Keratinocyte (primary cell): ENCODE data around the gene CCDC186. TPM values are rescaled to one million over a fixed set of nuclear protein-coding genes. Genes with fewer than 3 reads are reported as not detected.

ENCODE experiments used
- DNase-seq: peaks from one replicate; pipeline ENCODE4 v3.0.0-alpha.2; 2011; ENCODE audit warnings: low read depth, missing footprints, low spot score
- FAIRE-seq: peaks from 2 replicates; lab custom pipeline; 2011; peaks lifted over from hg19 to GRCh38; lab: Jason Lieb, UNC
- H2AFZ ChIP-seq: 2 replicates; pipeline ENCODE4 v1.6.0; 2012; ENCODE audit warnings: low read length, control low read depth, inconsistent platforms; ENCODE audit not compliant: control insufficient read depth
- H3K27ac ChIP-seq: 2 replicates; pipeline ENCODE4 v1.5.1; 2011; ENCODE audit warnings: low read length; ENCODE audit not compliant: control insufficient read depth, insufficient read depth
- H3K27me3 ChIP-seq: 3 replicates; pipeline ENCODE4 v1.6.0; 2011; ENCODE audit warnings: low read length; ENCODE audit not compliant: control insufficient read depth, insufficient read depth; ENCODE audit errors: extremely low read depth
- H3K36me3 ChIP-seq, 2 experiments: 2 replicates in 1 of 2; 3 replicates in 1 of 2; pipeline ENCODE4 v1.5.1; 2011; ENCODE audit warnings: low read length in 2 of 2, mild to moderate bottlenecking in 1 of 2; ENCODE audit not compliant: control insufficient read depth in 2 of 2, insufficient read depth in 2 of 2; ENCODE audit errors: extremely low read depth in 1 of 2
- H3K4me1 ChIP-seq: 3 replicates; pipeline ENCODE4 v1.5.1; 2011; ENCODE audit warnings: low read length; ENCODE audit not compliant: control insufficient read depth, insufficient read depth; ENCODE audit errors: extremely low read depth
- H3K4me2 ChIP-seq: 3 replicates; pipeline ENCODE4 v1.6.0; 2011; ENCODE audit warnings: low read depth, low read length; ENCODE audit not compliant: control insufficient read depth, insufficient read depth; ENCODE audit errors: extremely low read depth
- H3K4me3 ChIP-seq, 3 experiments: fragments of 200-600 bp in 1 of 3; sonication (generic) in 1 of 3; 2 replicates in 2 of 3; 3 replicates in 1 of 3; pipeline ENCODE4 v1.5.1; 2011 to 2016; ENCODE audit warnings: low read length in 3 of 3, mild to moderate bottlenecking in 3 of 3, control low read depth in 2 of 3, inconsistent platforms in 1 of 3, low read depth in 1 of 3, mixed read lengths in 1 of 3, mixed run types in 1 of 3, moderate library complexity in 1 of 3; ENCODE audit not compliant: control insufficient read depth in 2 of 3, insufficient read depth in 2 of 3; ENCODE audit errors: extremely low read depth in 1 of 3
- H3K79me2 ChIP-seq: 2 replicates; pipeline ENCODE4 v1.6.0; 2012; ENCODE audit warnings: low read length; ENCODE audit not compliant: control insufficient read depth, insufficient read depth
- H3K9ac ChIP-seq: 3 replicates; pipeline ENCODE4 v1.6.0; 2011; ENCODE audit warnings: low read length; ENCODE audit not compliant: control insufficient read depth, insufficient read depth; ENCODE audit errors: extremely low read depth
- H3K9me1 ChIP-seq: 3 replicates; pipeline ENCODE4 v1.6.0; 2011; ENCODE audit warnings: low read length; ENCODE audit not compliant: control insufficient read depth, insufficient read depth; ENCODE audit errors: extremely low read depth
- H3K9me3 ChIP-seq: 2 replicates; pipeline ENCODE4 v1.5.1; 2012; ENCODE audit warnings: low read depth, low read length; ENCODE audit not compliant: control insufficient read depth
- H4K20me1 ChIP-seq: 3 replicates; pipeline ENCODE4 v1.6.0; 2011; ENCODE audit warnings: low read length; ENCODE audit not compliant: control insufficient read depth, insufficient read depth; ENCODE audit errors: extremely low read depth
- EZH2 ChIP-seq: IDR thresholded peaks from one replicate; pipeline ENCODE4 v1.6.1; 2012; ENCODE audit warnings: inconsistent platforms, mild to moderate bottlenecking, low read length, moderate library complexity
- dilution Hi-C: fragments of 300-500 bp; cut with MboI; formaldehyde crosslinking; loops from one replicate; pipeline ENCODE4 v1.7.0; 2020; ENCODE audit warnings: low sequenced_read_pairs; ENCODE audit not compliant: extremely low pct_ligation_motif_present
- polyA plus RNA-seq, 5 experiments: library from polyadenylated mRNA; depleted of rRNA in 3 of 5; stranded (reverse) in 3 of 5; stranded (forward) in 1 of 5; unstranded in 1 of 5; fragments of >200 nt; gene quantifications; 1 replicate in 1 of 5; 2 replicates in 3 of 5; 3 replicates in 1 of 5; pipeline versions ENCODE4 v1.2.1 to v1.2.3, GENCODE V29; 2011 to 2012; ENCODE audit warnings: missing spikeins in 2 of 5, low read depth in 1 of 5, low replicate concordance in 1 of 5
- TF ChIP-seq, protein P1 (sequence below), 3 experiments: IDR thresholded peaks in 1 of 3; conservative IDR thresholded peaks in 1 of 3; optimal IDR thresholded peaks in 1 of 3; 2 replicates in 2 of 3; 3 replicates in 1 of 3; pipeline versions ENCODE3 to v1.5.1; 2011; ENCODE audit warnings: low read length in 3 of 3, mild to moderate bottlenecking in 3 of 3, moderate library complexity in 2 of 3, control low read depth in 1 of 3, inconsistent platforms in 1 of 3; ENCODE audit not compliant: insufficient read depth in 2 of 3; ENCODE audit errors: extremely low read depth in 1 of 3

The CCDC186 gene
- polyA plus RNA-seq, 1 donor (not counting 4 experiments of a cell fraction or from before 2014, with no cell fraction given): 13.0 TPM

DNA sequence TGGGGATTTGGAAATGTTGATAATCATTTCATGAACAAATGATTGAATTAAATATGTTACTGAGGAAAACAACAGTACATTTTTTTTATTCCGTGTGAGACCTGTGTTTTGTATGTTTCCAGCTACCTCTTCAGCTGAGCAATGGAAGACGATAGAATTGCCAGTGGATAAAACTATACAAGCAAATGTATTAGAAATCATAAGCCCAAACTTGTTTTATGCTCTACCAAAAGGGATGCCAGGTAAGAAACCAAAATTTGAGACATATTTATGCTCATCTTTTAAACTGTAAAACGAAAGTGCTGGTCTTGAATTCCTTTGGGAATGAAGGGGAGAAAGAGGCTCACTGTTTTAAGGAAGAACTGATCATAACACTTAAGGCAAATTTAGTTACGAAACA lies 47.2 kb upstream of the CCDC186 start:
- FAIRE-seq: no peak
- dilution Hi-C loops: no loop called here
- H3K4me3 ChIP-seq: no peak overlapping the region

DNA sequence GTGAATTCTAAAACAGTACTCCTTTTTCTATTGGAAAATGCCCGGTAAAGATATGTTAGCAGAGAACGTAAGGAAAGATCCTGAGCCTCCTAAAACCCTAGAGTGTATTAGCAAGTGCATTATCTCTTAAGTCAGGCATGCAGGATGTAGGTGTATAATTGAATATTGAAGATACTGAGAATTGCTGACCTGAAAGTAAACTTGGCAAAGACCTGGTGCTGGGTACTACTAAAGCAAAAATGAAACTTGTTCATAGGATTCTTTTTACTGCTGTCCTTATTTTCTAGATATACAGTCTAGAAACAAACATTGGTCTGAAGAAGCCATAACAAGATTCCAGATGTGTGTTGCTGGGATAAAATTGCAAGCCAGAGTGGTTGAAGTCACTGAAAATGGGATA lies 46.3 kb upstream of the CCDC186 start:
- Histone ChIP-seq H3K4me1 (no peaks in the 10 kb centered on the region), H2AFZ (no peak overlapping the region), H3K4me3 (no peak overlapping the region), H3K36me3 (no peaks in the 10 kb centered on the region), H3K9me1 (no peaks in the 10 kb centered on the region), H3K9me3 (no peaks in the 10 kb centered on the region), H3K4me2 (no peak overlapping the region), H3K9ac (no peak overlapping the region), H4K20me1 (no peaks in the 10 kb centered on the region), H3K27me3 (peaks cover 8% of the 10 kb centered on the region), H3K79me2 (no peaks in the 10 kb centered on the region), H3K27ac (no peak overlapping the region)
- TF ChIP-seq EZH2: no peak
- TF ChIP-seq, protein P1, sequence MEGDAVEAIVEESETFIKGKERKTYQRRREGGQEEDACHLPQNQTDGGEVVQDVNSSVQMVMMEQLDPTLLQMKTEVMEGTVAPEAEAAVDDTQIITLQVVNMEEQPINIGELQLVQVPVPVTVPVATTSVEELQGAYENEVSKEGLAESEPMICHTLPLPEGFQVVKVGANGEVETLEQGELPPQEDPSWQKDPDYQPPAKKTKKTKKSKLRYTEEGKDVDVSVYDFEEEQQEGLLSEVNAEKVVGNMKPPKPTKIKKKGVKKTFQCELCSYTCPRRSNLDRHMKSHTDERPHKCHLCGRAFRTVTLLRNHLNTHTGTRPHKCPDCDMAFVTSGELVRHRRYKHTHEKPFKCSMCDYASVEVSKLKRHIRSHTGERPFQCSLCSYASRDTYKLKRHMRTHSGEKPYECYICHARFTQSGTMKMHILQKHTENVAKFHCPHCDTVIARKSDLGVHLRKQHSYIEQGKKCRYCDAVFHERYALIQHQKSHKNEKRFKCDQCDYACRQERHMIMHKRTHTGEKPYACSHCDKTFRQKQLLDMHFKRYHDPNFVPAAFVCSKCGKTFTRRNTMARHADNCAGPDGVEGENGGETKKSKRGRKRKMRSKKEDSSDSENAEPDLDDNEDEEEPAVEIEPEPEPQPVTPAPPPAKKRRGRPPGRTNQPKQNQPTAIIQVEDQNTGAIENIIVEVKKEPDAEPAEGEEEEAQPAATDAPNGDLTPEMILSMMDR (optimal IDR thresholded peaks at IDR 0.05 in 1 of 3, IDR thresholded peaks at IDR 0.05 in 1 of 3, conservative IDR thresholded peaks at IDR 0.05 in 1 of 3; ENCODE audit: extremely low read depth in 1 of 3, insufficient read depth in 2 of 3, low read length in 3 of 3): no peak
- DNase-seq (no peak), FAIRE-seq (peak; percentile 61)
- dilution Hi-C loops: no loop called here

More for the DNA sequence above, 47.2 kb upstream of the CCDC186 start:
- H3K27ac ChIP-seq: no peak overlapping the region
- no peak for TF ChIP-seq EZH2
- TF ChIP-seq, protein P1 (optimal IDR thresholded peaks at IDR 0.05 in 1 of 3, IDR thresholded peaks at IDR 0.05 in 1 of 3, conservative IDR thresholded peaks at IDR 0.05 in 1 of 3; ENCODE audit: extremely low read depth in 1 of 3, insufficient read depth in 2 of 3, low read length in 3 of 3): no peak
- no peak overlapping the region for H3K9ac ChIP-seq
- H3K9me1 ChIP-seq: no peaks in the 10 kb centered on the region
- no peaks in the 10 kb centered on the region for H4K20me1 ChIP-seq
- peaks cover 8% of the 10 kb centered on the region for H3K27me3 ChIP-seq
- no peaks in the 10 kb centered on the region for H3K4me1 ChIP-seq
- no peak overlapping the region for H2AFZ ChIP-seq
- no peak for DNase-seq
- H3K9me3 ChIP-seq: no peaks in the 10 kb centered on the region
- H3K36me3 ChIP-seq: no peaks in the 10 kb centered on the region
- no peaks in the 10 kb centered on the region for H3K79me2 ChIP-seq
- no peak overlapping the region for H3K4me2 ChIP-seq
